DOHH2 (cell line): ENCODE data around the gene PPFIA4.

Experiments
- H3F3A ChIP-seq: fragments of 200-600 bp; sonication (generic), shearing (Covaris generic); 2 replicates; pipeline ENCODE4 v1.6.0; 2016; ENCODE audit warnings: antibody characterized with exemption, mild to moderate bottlenecking; ENCODE audit not compliant: control insufficient read depth, insufficient read depth
- H3K27ac ChIP-seq: fragments of 200-600 bp; sonication (generic); 2 replicates; pipeline ENCODE4 v1.5.1; 2014; ENCODE audit warnings: low read depth, mild to moderate bottlenecking, low read length, moderate library complexity
- H3K27me3 ChIP-seq: fragments of 200-600 bp; sonication (generic); 2 replicates; pipeline ENCODE4 v1.6.1; 2014; ENCODE audit warnings: mild to moderate bottlenecking, low read length, mixed read lengths; ENCODE audit not compliant: control insufficient read depth
- H3K36me3 ChIP-seq: fragments of 200-600 bp; sonication (generic); 2 replicates; pipeline ENCODE4 v1.6.1; 2014; ENCODE audit warnings: mild to moderate bottlenecking, low read length, moderate library complexity, mixed read lengths; ENCODE audit not compliant: control insufficient read depth
- H3K4me1 ChIP-seq: fragments of 200-600 bp; sonication (generic); 2 replicates; pipeline ENCODE4 v1.6.1; 2014; ENCODE audit warnings: mild to moderate bottlenecking, low read length, mixed read lengths; ENCODE audit not compliant: control insufficient read depth
- H3K4me2 ChIP-seq: fragments of 200-600 bp; sonication (generic); 2 replicates; pipeline ENCODE4 v1.6.0; 2014; ENCODE audit warnings: mild to moderate bottlenecking, low read length, moderate library complexity
- H3K4me3 ChIP-seq: fragments of 200-600 bp; sonication (generic); 2 replicates; pipeline ENCODE4 v1.5.1; 2014; ENCODE audit warnings: mild to moderate bottlenecking, low read length, mixed read lengths
- H3K79me2 ChIP-seq: fragments of 200-600 bp; sonication (generic); 2 replicates; pipeline ENCODE4 v1.6.1; 2014; ENCODE audit warnings: mild to moderate bottlenecking, low read length, mixed read lengths; ENCODE audit not compliant: control insufficient read depth
- H3K9me2 ChIP-seq: fragments of 200-600 bp; sonication (generic); replicated peaks from 2 replicates; pipeline ENCODE4 v1.6.1; 2014; ENCODE audit warnings: mild to moderate bottlenecking, low read length, mixed read lengths; ENCODE audit not compliant: control insufficient read depth
- H3K9me3 ChIP-seq: fragments of 200-600 bp; sonication (generic); 2 replicates; pipeline ENCODE4 v1.6.1; 2014; ENCODE audit warnings: antibody characterized with exemption, low read length, mixed read lengths; ENCODE audit not compliant: control insufficient read depth, insufficient read depth
- H4K20me1 ChIP-seq: fragments of 200-600 bp; sonication (generic); 2 replicates; pipeline ENCODE4 v1.6.0; 2014; ENCODE audit warnings: low read depth, mild to moderate bottlenecking, antibody characterized with exemption, low read length, moderate library complexity; ENCODE audit not compliant: control insufficient read depth, insufficient read depth
- CTCF ChIP-seq: fragments of 200-600 bp; sonication (generic); IDR thresholded peaks from one replicate; pipeline ENCODE4 v1.5.1; 2014; ENCODE audit warnings: antibody characterized with exemption, mild to moderate bottlenecking, low read depth, low read length; ENCODE audit not compliant: poor library complexity, severe bottlenecking
- EZH2phosphoT487 ChIP-seq: fragments of 200-600 bp; sonication (generic); IDR thresholded peaks from 2 replicates; pipeline ENCODE4 v1.6.1; 2017; ENCODE audit warnings: borderline replicate concordance, mild to moderate bottlenecking, antibody characterized with exemption, low read length, moderate library complexity, mixed read lengths

Gene PPFIA4

DNA sequence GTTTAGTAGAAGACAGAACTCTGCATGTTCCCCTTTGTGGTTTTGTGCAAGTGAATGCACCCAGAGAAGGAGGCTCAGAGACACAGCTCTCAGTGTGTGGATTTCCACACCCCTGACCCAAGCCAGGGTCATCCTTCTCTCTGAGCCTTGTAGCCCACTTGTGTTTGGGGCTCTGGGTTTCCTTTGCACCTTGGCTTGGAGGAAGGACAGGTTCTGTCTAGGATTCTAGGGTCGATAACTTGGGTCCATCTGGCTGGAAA, 32.3 kb downstream of the PPFIA4 start:
- no peaks in the 10 kb centered on the region for H3F3A ChIP-seq

DNA sequence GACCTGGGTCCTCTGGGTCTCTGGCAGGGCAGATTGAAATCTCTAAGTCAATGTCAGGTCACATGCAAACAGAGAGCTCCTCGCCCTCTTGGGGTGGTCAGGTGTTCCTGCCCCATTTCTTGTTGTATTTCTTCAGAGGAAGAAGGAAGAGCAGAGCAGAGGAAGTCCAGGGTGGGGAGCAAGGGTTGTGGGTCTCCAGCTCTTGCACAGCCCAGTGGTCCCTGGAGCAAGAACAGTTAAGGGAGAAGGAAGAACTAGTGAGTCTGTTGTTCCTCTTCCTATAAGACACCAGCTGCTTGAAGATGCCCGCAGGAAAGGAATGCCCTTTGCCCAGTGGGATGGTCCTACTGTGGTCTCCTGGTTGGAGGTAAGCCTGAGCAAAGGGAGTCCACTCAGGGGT, 33.2 kb downstream of the PPFIA4 start:
- H3K27ac ChIP-seq = no peak overlapping the region
- H3K9me3 ChIP-seq = no peaks in the 10 kb centered on the region
- no peak overlapping the region for H3K4me2 ChIP-seq
- H3F3A ChIP-seq = no peaks in the 10 kb centered on the region
- no peaks in the 10 kb centered on the region for H4K20me1 ChIP-seq
- no peaks in the 10 kb centered on the region for H3K36me3 ChIP-seq
- H3K4me1 ChIP-seq = no peaks in the 10 kb centered on the region
- no peaks in the 10 kb centered on the region for H3K79me2 ChIP-seq
- TF ChIP-seq EZH2phosphoT487 (no peak), CTCF (no peak)
- H3K27me3 ChIP-seq = no peaks in the 10 kb centered on the region; the same call in 1 of the 2 replicates
- H3K4me3 ChIP-seq = no peak overlapping the region
- H3K9me2 ChIP-seq = no peaks in the 10 kb centered on the region

More for the DNA sequence above, 32.3 kb downstream of the PPFIA4 start:
- no peaks in the 10 kb centered on the region for H3K4me1 ChIP-seq
- H3K9me3 ChIP-seq = no peaks in the 10 kb centered on the region
- no peaks in the 10 kb centered on the region for H3K36me3 ChIP-seq
- TF ChIP-seq EZH2phosphoT487 (no peak), CTCF (no peak)
- no peaks in the 10 kb centered on the region for H4K20me1 ChIP-seq
- H3K4me3 ChIP-seq = no peak overlapping the region
- H3K4me2 ChIP-seq = no peak overlapping the region
- no peak overlapping the region for H3K27ac ChIP-seq
- H3K27me3 ChIP-seq = no peaks in the 10 kb centered on the region; the same call in 1 of the 2 replicates
- no peaks in the 10 kb centered on the region for H3K9me2 ChIP-seq
- H3K79me2 ChIP-seq = no peaks in the 10 kb centered on the region

DNA sequence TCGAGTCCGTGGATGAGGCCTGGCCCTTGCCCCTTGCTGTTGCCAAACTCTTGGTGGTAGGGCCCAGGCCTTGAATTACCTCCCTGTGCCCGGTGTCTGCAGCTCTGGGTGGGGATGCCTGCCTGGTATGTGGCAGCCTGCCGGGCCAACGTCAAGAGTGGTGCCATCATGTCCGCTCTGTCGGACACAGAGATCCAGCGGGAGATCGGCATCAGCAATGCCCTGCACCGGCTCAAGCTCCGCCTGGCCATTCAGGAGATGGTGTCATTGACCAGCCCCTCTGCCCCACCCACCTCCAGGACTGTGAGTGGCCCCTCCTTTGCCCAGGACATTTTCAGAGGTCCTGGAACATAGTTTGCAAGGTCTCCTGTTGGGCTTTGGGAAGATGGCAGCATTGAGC, 33.8 kb downstream of the PPFIA4 start:
- Histone ChIP-seq H3K4me1 (no peaks in the 10 kb centered on the region), H3K27me3 (no peaks in the 10 kb centered on the region; the same call in 1 of the 2 replicates), H3K79me2 (no peaks in the 10 kb centered on the region), H3F3A (no peaks in the 10 kb centered on the region), H3K4me2 (no peak overlapping the region), H3K9me2 (no peaks in the 10 kb centered on the region), H4K20me1 (no peaks in the 10 kb centered on the region), H3K27ac (no peak overlapping the region), H3K4me3 (no peak overlapping the region), H3K36me3 (no peaks in the 10 kb centered on the region), H3K9me3 (no peaks in the 10 kb centered on the region)
- TF ChIP-seq EZH2phosphoT487 = no peak
- TF ChIP-seq CTCF = no peak

DNA sequence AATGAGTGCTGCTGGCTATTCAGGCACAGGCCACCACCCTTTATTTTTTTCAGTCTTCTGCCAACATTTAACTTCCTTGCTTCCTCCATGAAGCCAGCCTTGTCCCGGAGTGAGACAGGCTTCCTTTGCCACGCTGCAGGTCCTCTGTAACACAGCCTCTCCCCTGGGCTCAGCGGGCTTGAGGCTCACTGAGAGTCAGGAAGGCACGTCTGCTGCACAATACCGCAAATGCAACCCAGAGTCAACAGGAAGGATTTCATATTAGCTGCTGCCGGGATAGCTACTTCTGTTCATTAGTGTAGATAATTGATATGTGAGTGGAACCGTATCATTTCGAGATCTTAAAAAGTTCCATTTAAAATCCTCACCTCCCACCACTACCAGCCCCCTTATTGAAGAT, 37.0 kb downstream of the PPFIA4 start:
- Histone ChIP-seq H3F3A (no peaks in the 10 kb centered on the region), H3K9me2 (no peaks in the 10 kb centered on the region), H3K79me2 (no peaks in the 10 kb centered on the region), H3K4me1 (no peaks in the 10 kb centered on the region), H3K4me2 (no peak overlapping the region), H3K27me3 (no peaks in the 10 kb centered on the region; the same call in 1 of the 2 replicates), H4K20me1 (no peaks in the 10 kb centered on the region), H3K9me3 (no peaks in the 10 kb centered on the region), H3K36me3 (no peaks in the 10 kb centered on the region), H3K4me3 (no peak overlapping the region), H3K27ac (no peak overlapping the region)
- no peak for TF ChIP-seq CTCF
- TF ChIP-seq EZH2phosphoT487 = no peak
